Activated T-cell treated with anti-CD3 and anti-CD28 coated beads for 24 hours (primary cell): Measurements from ENCODE around the gene PCDH17.

Experiments
- DNase-seq: peaks from one replicate; pipeline ENCODE4 v3.0.0-alpha.2; 2020; ENCODE audit warnings: low read depth

PCDH17 gene

GRCh38 chr13:57726981-57727380, 95.4 kb downstream of the PCDH17 start:
- no peak for DNase-seq

GRCh38 chr13:57734306-57734705, 102.8 kb downstream of the PCDH17 start:
- DNase-seq = no peak

- no peak for DNase-seq
Observed at GRCh38 chr13:57739089-57739488, 107.5 kb downstream of the PCDH17 start.

- no peak for DNase-seq
Observed at GRCh38 chr13:57739543-57740190, 108.1 kb downstream of the PCDH17 start.

- DNase-seq = no peak
Observed at GRCh38 chr13:57740719-57741118, 109.2 kb downstream of the PCDH17 start.

GRCh38 chr13:57748096-57748495, 116.6 kb downstream of the PCDH17 start:
- DNase-seq = no peak

DNA sequence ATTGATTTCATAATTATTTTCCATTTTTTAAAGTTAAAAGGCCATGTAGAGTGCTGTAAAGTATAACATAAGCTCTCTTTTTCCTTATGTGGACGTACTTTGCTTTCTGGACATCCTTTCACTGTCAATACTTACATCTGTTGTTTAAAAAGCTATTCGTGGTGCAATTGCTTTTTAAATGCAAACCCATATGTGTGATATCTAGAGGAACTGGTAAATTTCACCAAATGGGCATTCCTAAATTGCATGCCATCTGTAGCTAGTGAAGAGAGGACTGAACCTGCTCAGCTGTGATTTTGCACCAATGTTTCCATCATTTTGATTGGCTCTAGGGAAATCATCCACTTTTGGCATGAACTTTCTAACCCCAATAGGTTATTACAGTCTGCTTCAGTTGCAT, 129.4 kb downstream of the PCDH17 start:
- no peak for DNase-seq

GRCh38 chr13:57763689-57764088, 132.1 kb downstream of the PCDH17 start:
- no peak for DNase-seq
